PC-9 (cell line): ENCODE data around the gene RRAS. TPM values are rescaled to one million over a fixed set of nuclear protein-coding genes. Genes with fewer than 3 reads are reported as not detected.

Source experiments
- BruUV-seq: library from RNA; stranded (reverse); fragments of 400-500 nt; replicated peaks from 2 replicates; lab custom pipeline; 2021; lab: Mats Ljungman, UMichigan
- CTCF ChIA-PET: fragments of 300-600 bp; sonication (Branson Sonifier 250); formaldehyde crosslinking; loops from one replicate; lab custom pipeline; 2022; ENCODE audit warnings: antibody characterized with exemption; lab: Charles Lee
- POLR2A ChIA-PET: fragments of 300-600 bp; sonication (Branson Sonifier 250); formaldehyde crosslinking; loops from one replicate; lab custom pipeline; 2022; ENCODE audit warnings: antibody characterized with exemption; ENCODE audit not compliant: unreplicated experiment; lab: Charles Lee
- DNase-seq, 2 experiments: peaks; one replicate each; pipeline versions ENCODE4 v3.0.0 to v3.0.0-alpha.2; 2015 to 2022; ENCODE audit warnings: mixed read lengths in 1 of 2
- H2AFZ ChIP-seq: fragments of 200-600 bp; sonication (generic); 2 replicates; pipeline ENCODE4 v1.8.1; 2017; ENCODE audit warnings: antibody characterized with exemption
- H3F3A ChIP-seq: fragments of 200-600 bp; sonication (generic); 2 replicates; pipeline ENCODE4 v1.8.1; 2017; ENCODE audit warnings: antibody characterized with exemption, mild to moderate bottlenecking, low read depth; ENCODE audit not compliant: insufficient read depth
- H3K27ac ChIP-seq: fragments of 200-600 bp; sonication (generic); 2 replicates; pipeline ENCODE4 v1.6.1; 2016; ENCODE audit warnings: mixed run types
- H3K27me3 ChIP-seq: fragments of 200-600 bp; sonication (generic); 2 replicates; pipeline ENCODE4 v1.6.1; 2016; ENCODE audit warnings: low read depth, mixed run types; ENCODE audit not compliant: insufficient read depth
- H3K36me3 ChIP-seq: fragments of 200-600 bp; sonication (generic); 2 replicates; pipeline ENCODE4 v1.6.1; 2016; ENCODE audit warnings: low read depth, mixed run types
- H3K4me1 ChIP-seq: fragments of 200-600 bp; sonication (generic); replicated peaks from 2 replicates; pipeline ENCODE4 v1.6.1; 2016; ENCODE audit warnings: mixed run types; ENCODE audit not compliant: insufficient read depth
- H3K4me2 ChIP-seq: fragments of 200-600 bp; sonication (generic); 2 replicates; pipeline ENCODE4 v1.6.1; 2017; ENCODE audit warnings: mixed run types
- H3K4me3 ChIP-seq: fragments of 200-600 bp; sonication (generic); 2 replicates; pipeline ENCODE4 v1.6.1; 2016; ENCODE audit warnings: mixed run types
- H3K79me2 ChIP-seq: fragments of 200-600 bp; sonication (generic); 2 replicates; pipeline ENCODE4 v1.6.1; 2017; ENCODE audit warnings: low read depth, mixed run types
- H3K9me2 ChIP-seq: fragments of 200-600 bp; sonication (generic); 2 replicates; pipeline ENCODE4 v1.8.1; 2017; ENCODE audit warnings: mild to moderate bottlenecking; ENCODE audit not compliant: insufficient read depth
- H3K9me3 ChIP-seq: fragments of 200-600 bp; sonication (generic); 2 replicates; pipeline ENCODE4 v1.8.1; 2016; ENCODE audit warnings: low read depth; ENCODE audit not compliant: insufficient read depth
- H4K20me1 ChIP-seq: fragments of 200-600 bp; sonication (generic); 2 replicates; pipeline ENCODE4 v1.8.1; 2017; ENCODE audit not compliant: insufficient read depth
- CTCF ChIP-seq: fragments of 200-600 bp; sonication (generic); conservative IDR thresholded peaks from 2 replicates; pipeline ENCODE4 v1.6.1; 2017; ENCODE audit warnings: mixed run types, antibody characterized with exemption, mild to moderate bottlenecking, moderate library complexity
- EZH2 ChIP-seq: fragments of 200-600 bp; sonication (generic); IDR thresholded peaks from 2 replicates; pipeline ENCODE4 v1.8.0; 2017; ENCODE audit warnings: antibody characterized with exemption, low read depth
- intact Hi-C: fragments of 100-400 bp; cut with micrococcal nuclease; formaldehyde crosslinking; loops from one replicate; pipeline ENCODE4 v1.10.0; 2022; ENCODE audit not compliant: unreplicated experiment
- total RNA-seq: library from RNA; stranded (reverse); gene quantifications from 2 replicates; pipeline ENCODE4 v1.2.3, GENCODE V29; 2021

The RRAS gene
- total RNA-seq, 1 experiment from 2014 or later, result 36.6 TPM

GRCh38 chr19:49614096-49614833 is 25.7 kb downstream of the RRAS start:
- Histone ChIP-seq H3K79me2 (peaks cover 39% of the 10 kb centered on the region), H3K9me3 (no peaks in the 10 kb centered on the region), H3K36me3 (peaks cover 14% of the 10 kb centered on the region; the same call in 1 of the 2 replicates), H3K4me3 (peak overlapping the region; percentile 5; the same call in 1 of the 2 replicates), H3K9me2 (no peaks in the 10 kb centered on the region), H3K27me3 (no peaks in the 10 kb centered on the region), H3K27ac (peak overlapping the region; percentile 84), H3F3A (peaks cover 53% of the 10 kb centered on the region), H4K20me1 (peaks cover 39% of the 10 kb centered on the region), H3K4me1 (peaks cover 33% of the 10 kb centered on the region), H2AFZ (no peak overlapping the region), H3K4me2 (peak overlapping the region; percentile 54)
- TF ChIP-seq CTCF, result 0 out of 2 replicates have a peak, but pooled peaks have one; percentile 28
- TF ChIP-seq EZH2, result no peak
- DNase-seq, result peak; percentile 50 to 75
- no TSS peak for BruUV-seq
- CTCF ChIA-PET, result no interaction called here
- POLR2A ChIA-PET, result interaction anchor here (0.7 to 0.9 kb wide), 3 partner anchors 26 to 62 kb away, joined by 3 to 6 read pairs (median 5); partner anchors contain the start of gene NOSIP
- intact Hi-C loops, result no loop called here

- no TSS peak for BruUV-seq
- peak; percentile 59 to 64 for DNase-seq
- no peak for TF ChIP-seq EZH2
- TF ChIP-seq CTCF, result no peak
- no peak overlapping the region for H2AFZ ChIP-seq
- no peaks in the 10 kb centered on the region for H3K27me3 ChIP-seq
- H3F3A ChIP-seq, result peaks cover 53% of the 10 kb centered on the region
- H3K27ac ChIP-seq, result peak overlapping the region; percentile 84
- H3K4me1 ChIP-seq, result peaks cover 33% of the 10 kb centered on the region
- intact Hi-C loops, result loop anchor here (2.0 kb wide), 1 partner anchor 27 kb away; the partner anchor contains the start of gene RRAS
- H3K79me2 ChIP-seq, result peaks cover 44% of the 10 kb centered on the region
- H3K36me3 ChIP-seq, result peaks cover 9% of the 10 kb centered on the region; the same call in 1 of the 2 replicates
- no peak overlapping the region; the same call in 1 of the 2 replicates for H3K4me3 ChIP-seq
- H3K4me2 ChIP-seq, result peak overlapping the region; percentile 54
- ChIA-PET CTCF (no interaction called here), POLR2A (interaction anchor here (0.5 to 0.6 kb wide), 2 partner anchors 22 to 35 kb away, joined by 3 to 5 read pairs; no protein-coding TSS in a partner anchor)
- no peaks in the 10 kb centered on the region for H3K9me3 ChIP-seq
- H3K9me2 ChIP-seq, result no peaks in the 10 kb centered on the region
- peaks cover 48% of the 10 kb centered on the region for H4K20me1 ChIP-seq
Observed at GRCh38 chr19:49613374-49613773, 26.6 kb downstream of the RRAS start.

GRCh38 chr19:49609499-49610092 is 30.3 kb downstream of the RRAS start:
- Histone ChIP-seq H3K27ac (no peak overlapping the region), H2AFZ (no peak overlapping the region), H4K20me1 (peaks cover 71% of the 10 kb centered on the region), H3K36me3 (peaks cover 23% of the 10 kb centered on the region), H3K27me3 (no peaks in the 10 kb centered on the region), H3K4me1 (peaks cover 27% of the 10 kb centered on the region), H3K4me3 (no peak overlapping the region), H3K9me2 (no peaks in the 10 kb centered on the region), H3K4me2 (no peak overlapping the region), H3K79me2 (peaks cover 65% of the 10 kb centered on the region), H3F3A (peaks cover 53% of the 10 kb centered on the region), H3K9me3 (no peaks in the 10 kb centered on the region)
- DNase-seq, result no peak
- TF ChIP-seq EZH2 (no peak), CTCF (no peak)
- CTCF ChIA-PET, result no interaction called here
- BruUV-seq, result no TSS peak
- intact Hi-C loops, result no loop called here
- POLR2A ChIA-PET, result no interaction called here
